ENCODE measurements around the gene FBXW8.
A peak's percentile ranks its signal among the peaks of the same experiment; 100 is the strongest.

Gene FBXW8

DNA sequence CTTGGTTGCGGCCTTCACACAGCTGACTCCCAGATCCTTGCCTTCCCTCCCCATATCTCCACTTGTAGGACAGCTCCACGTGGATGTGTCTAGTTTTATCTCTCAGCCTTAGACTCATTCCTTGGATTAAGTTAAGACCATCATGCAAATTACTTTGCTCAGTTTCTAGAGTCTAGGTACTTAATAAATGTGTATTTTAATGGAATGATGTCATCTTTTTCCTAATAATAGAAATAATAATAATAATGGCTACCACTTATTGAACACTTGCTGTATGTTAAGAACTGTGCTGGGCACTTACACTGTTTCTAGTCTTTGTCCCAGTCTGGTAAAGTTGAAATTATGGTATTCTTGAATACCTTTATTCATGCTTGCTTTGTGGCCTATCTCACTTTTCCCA lies 37.5 kb downstream of the FBXW8 start:
- no peak overlapping the region for H3K27ac ChIP-seq (replicated peaks; ENCODE audit: low read length)
- no peak overlapping the region for H4K91ac ChIP-seq (ENCODE audit: low read depth, low read length, poor library complexity)
- WGBS, 2 donors (ENCODE audit: extremely low coverage in 2 of 2, insufficient read length in 2 of 2, insufficient replicate concordance in 1 of 2) = no CpG with 5 or more reads among the region's 2 CpGs
- no peak for DNase-seq (ENCODE audit: low spot score)
- no peak overlapping the region for H3K18ac ChIP-seq (ENCODE audit: low read length)
- no peak overlapping the region for H3K4ac ChIP-seq (ENCODE audit: low read length)
- H3K4me1 ChIP-seq (ENCODE audit: control insufficient read depth in 2 of 2, insufficient read depth in 1 of 2, low read depth in 1 of 2, low read length in 2 of 2) = no peaks in the 10 kb centered on the region
- no peak overlapping the region for H3K14ac ChIP-seq (ENCODE audit: low read length)
- peaks cover 4 to 6% of the 10 kb centered on the region in 2 donors for H3K9me3 ChIP-seq (replicated peaks in 1 of 2; ENCODE audit: control insufficient read depth in 2 of 2, insufficient read depth in 1 of 2, low read depth in 1 of 2, low read length in 2 of 2)
- peaks cover 29 to 84% of the 10 kb centered on the region in 2 donors for H3K36me3 ChIP-seq (replicated peaks in 1 of 2; ENCODE audit: control insufficient read depth in 2 of 2, insufficient read depth in 2 of 2, low read length in 2 of 2)
- H3K23ac ChIP-seq (ENCODE audit: low read depth, low read length, poor library complexity) = no peak overlapping the region
- H3K27me3 ChIP-seq (ENCODE audit: control insufficient read depth in 3 of 3, insufficient read depth in 3 of 3, low read depth in 1 of 3, low read length in 3 of 3) = no peaks in the 10 kb centered on the region
- no peak overlapping the region for H3K9ac ChIP-seq (ENCODE audit: low read depth, low read length, poor library complexity)
- no peak overlapping the region for H2AFZ ChIP-seq (ENCODE audit: low read length)
- no peak overlapping the region for H2BK12ac ChIP-seq (ENCODE audit: low read length)
- no peak overlapping the region for H2BK120ac ChIP-seq (ENCODE audit: low read depth, low read length)
- no peaks in the 10 kb centered on the region for H3K79me1 ChIP-seq (ENCODE audit: low read depth, low read length)
- H2BK15ac ChIP-seq (ENCODE audit: low read length) = no peak overlapping the region
- H3K4me2 ChIP-seq (ENCODE audit: insufficient read depth, low read length, poor library complexity, severe bottlenecking) = no peak overlapping the region
- H2BK5ac ChIP-seq (ENCODE audit: low read length) = no peak overlapping the region
- no peak overlapping the region for H2AK5ac ChIP-seq (ENCODE audit: low read depth, low read length)
- H3K4me3 ChIP-seq (ENCODE audit: low read length in 2 of 2) = no peak overlapping the region
- H4K8ac ChIP-seq (ENCODE audit: low read depth, low read length) = no peak overlapping the region

DNA sequence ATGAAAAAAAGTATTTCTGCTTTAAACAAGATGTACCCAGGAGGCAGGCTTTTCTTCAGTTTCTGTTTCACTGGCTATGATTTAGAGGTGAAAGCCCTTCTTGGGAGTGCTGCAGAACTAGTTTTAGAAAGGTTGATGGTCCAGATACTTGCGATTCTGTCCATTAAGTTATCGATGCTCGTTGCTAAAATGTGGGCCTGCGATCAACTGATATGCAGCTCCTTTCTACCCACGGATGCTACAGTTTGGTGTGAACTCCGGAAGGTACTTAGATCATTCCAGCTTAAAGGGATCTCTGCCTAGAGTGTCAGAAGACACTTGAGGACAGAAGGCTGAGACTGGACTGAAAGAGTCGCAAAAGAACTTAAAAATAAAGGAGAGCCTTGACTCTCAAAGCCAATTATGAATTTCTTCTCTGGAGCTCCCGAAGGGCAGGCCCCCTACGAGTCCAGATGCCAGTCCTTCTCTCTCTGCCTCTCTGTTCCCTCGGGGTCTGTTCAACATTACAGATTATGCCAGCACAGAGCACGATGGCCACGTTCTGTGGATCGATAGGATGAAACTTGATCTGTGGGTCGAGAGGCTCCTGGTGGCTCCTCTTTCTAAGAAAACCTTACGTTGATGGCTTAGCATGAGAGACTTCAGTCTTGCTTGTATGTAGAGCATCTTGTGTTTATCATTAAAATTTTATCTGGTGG lies 40.0 kb downstream of the FBXW8 start:
- Histone ChIP-seq H2AK5ac (ENCODE audit: low read depth, low read length) (no peak overlapping the region), H3K14ac (ENCODE audit: low read length) (no peak overlapping the region), H3K9ac (ENCODE audit: low read depth, low read length, poor library complexity) (no peak overlapping the region), H2BK15ac (ENCODE audit: low read length) (no peak overlapping the region), H4K91ac (ENCODE audit: low read depth, low read length, poor library complexity) (no peak overlapping the region), H3K4me1 (ENCODE audit: control insufficient read depth in 2 of 2, insufficient read depth in 1 of 2, low read depth in 1 of 2, low read length in 2 of 2) (no peaks in the 10 kb centered on the region), H3K9me3 (replicated peaks in 1 of 2; ENCODE audit: control insufficient read depth in 2 of 2, insufficient read depth in 1 of 2, low read depth in 1 of 2, low read length in 2 of 2) (peaks cover 0 to 2% of the 10 kb centered on the region in 2 donors), H4K8ac (ENCODE audit: low read depth, low read length) (no peak overlapping the region), H3K27me3 (ENCODE audit: control insufficient read depth in 3 of 3, insufficient read depth in 3 of 3, low read depth in 1 of 3, low read length in 3 of 3) (no peaks in the 10 kb centered on the region), H3K23ac (ENCODE audit: low read depth, low read length, poor library complexity) (no peak overlapping the region), H3K18ac (ENCODE audit: low read length) (no peak overlapping the region), H3K79me1 (ENCODE audit: low read depth, low read length) (no peaks in the 10 kb centered on the region), H2BK5ac (ENCODE audit: low read length) (no peak overlapping the region), H3K4me3 (ENCODE audit: low read length in 2 of 2) (no peak overlapping the region), H3K27ac (replicated peaks; ENCODE audit: low read length) (no peak overlapping the region), H2BK12ac (ENCODE audit: low read length) (no peak overlapping the region), H2BK120ac (ENCODE audit: low read depth, low read length) (no peak overlapping the region), H3K4me2 (ENCODE audit: insufficient read depth, low read length, poor library complexity, severe bottlenecking) (no peak overlapping the region), H2AFZ (ENCODE audit: low read length) (no peak overlapping the region), H3K4ac (ENCODE audit: low read length) (no peak overlapping the region), H3K36me3 (replicated peaks in 1 of 2; ENCODE audit: control insufficient read depth in 2 of 2, insufficient read depth in 2 of 2, low read length in 2 of 2) (peaks cover 26 to 68% of the 10 kb centered on the region in 2 donors)
- DNase-seq (ENCODE audit: low spot score) = no peak
- no CpG with 5 or more reads among the region's 15 CpGs for whole genome bisulfite sequencing, 2 donors (ENCODE audit: extremely low coverage in 2 of 2, insufficient read length in 2 of 2, insufficient replicate concordance in 1 of 2)

DNA sequence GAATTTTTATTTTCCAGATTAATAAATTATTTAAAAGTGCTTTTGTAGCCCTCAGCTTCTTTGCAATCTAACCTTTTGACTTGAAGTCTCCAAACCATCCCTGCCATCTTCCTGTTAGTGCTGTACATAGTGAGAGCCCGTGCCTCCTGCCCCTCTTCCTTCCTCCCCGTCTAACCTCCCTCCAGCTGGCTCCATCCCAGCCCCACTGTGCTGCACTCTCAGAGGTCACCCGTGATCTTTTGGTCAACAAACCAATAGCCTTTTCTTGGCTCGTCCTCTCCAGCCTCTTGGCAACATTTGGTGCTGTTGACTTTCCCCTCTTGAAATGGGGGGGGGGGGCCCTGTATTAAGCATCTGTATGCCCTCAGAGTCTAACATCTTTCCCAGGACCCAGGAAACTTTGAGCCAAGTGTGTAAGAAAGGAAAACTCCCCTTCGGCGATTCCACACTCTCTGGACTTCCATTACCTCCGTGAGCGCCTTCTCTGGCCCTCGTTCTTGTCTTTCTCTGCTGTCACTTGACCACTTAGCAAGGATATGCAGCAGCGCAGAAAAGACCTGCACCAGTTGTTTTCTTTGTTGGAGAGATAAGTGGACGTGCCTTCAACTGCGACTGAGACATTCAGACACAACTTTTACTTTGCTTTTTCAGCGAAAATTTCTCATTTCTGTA lies 44.1 kb downstream of the FBXW8 start:
- H3K14ac ChIP-seq (ENCODE audit: low read length) = no peak overlapping the region
- no peak for DNase-seq (ENCODE audit: low spot score)
- peaks cover 5 to 36% of the 10 kb centered on the region in 2 donors for H3K36me3 ChIP-seq (replicated peaks in 1 of 2; ENCODE audit: control insufficient read depth in 2 of 2, insufficient read depth in 2 of 2, low read length in 2 of 2)
- no peak overlapping the region for H4K8ac ChIP-seq (ENCODE audit: low read depth, low read length)
- no CpG with 5 or more reads among the region's 13 CpGs for WGBS, 2 donors (ENCODE audit: extremely low coverage in 2 of 2, insufficient read length in 2 of 2, insufficient replicate concordance in 1 of 2)
- no peak overlapping the region for H3K4ac ChIP-seq (ENCODE audit: low read length)
- peak overlapping the region; percentile 47 for H2BK5ac ChIP-seq (ENCODE audit: low read length)
- H3K18ac ChIP-seq (ENCODE audit: low read length) = no peak overlapping the region
- no peak overlapping the region for H2AFZ ChIP-seq (ENCODE audit: low read length)
- H3K4me2 ChIP-seq (ENCODE audit: insufficient read depth, low read length, poor library complexity, severe bottlenecking) = no peak overlapping the region
- H3K27me3 ChIP-seq (ENCODE audit: control insufficient read depth in 3 of 3, insufficient read depth in 3 of 3, low read depth in 1 of 3, low read length in 3 of 3) = no peaks in the 10 kb centered on the region
- H4K91ac ChIP-seq (ENCODE audit: low read depth, low read length, poor library complexity) = no peak overlapping the region
- H3K23ac ChIP-seq (ENCODE audit: low read depth, low read length, poor library complexity) = no peak overlapping the region
- no peak overlapping the region for H2BK12ac ChIP-seq (ENCODE audit: low read length)
- H2AK5ac ChIP-seq (ENCODE audit: low read depth, low read length) = no peak overlapping the region
- peaks cover 0 to 3% of the 10 kb centered on the region in 2 donors for H3K4me1 ChIP-seq (ENCODE audit: control insufficient read depth in 2 of 2, insufficient read depth in 1 of 2, low read depth in 1 of 2, low read length in 2 of 2)
- H3K9me3 ChIP-seq (replicated peaks in 1 of 2; ENCODE audit: control insufficient read depth in 2 of 2, insufficient read depth in 1 of 2, low read depth in 1 of 2, low read length in 2 of 2) = peaks cover 0 to 2% of the 10 kb centered on the region in 2 donors
- peak overlapping the region in 1 of 2 donors; percentile 64 for H3K4me3 ChIP-seq (ENCODE audit: low read length in 2 of 2)
- no peak overlapping the region for H2BK120ac ChIP-seq (ENCODE audit: low read depth, low read length)
- H3K9ac ChIP-seq (ENCODE audit: low read depth, low read length, poor library complexity) = no peak overlapping the region
- H3K27ac ChIP-seq (replicated peaks; ENCODE audit: low read length) = no peak overlapping the region
- no peak overlapping the region for H2BK15ac ChIP-seq (ENCODE audit: low read length)
- H3K79me1 ChIP-seq (ENCODE audit: low read depth, low read length) = no peaks in the 10 kb centered on the region

DNA sequence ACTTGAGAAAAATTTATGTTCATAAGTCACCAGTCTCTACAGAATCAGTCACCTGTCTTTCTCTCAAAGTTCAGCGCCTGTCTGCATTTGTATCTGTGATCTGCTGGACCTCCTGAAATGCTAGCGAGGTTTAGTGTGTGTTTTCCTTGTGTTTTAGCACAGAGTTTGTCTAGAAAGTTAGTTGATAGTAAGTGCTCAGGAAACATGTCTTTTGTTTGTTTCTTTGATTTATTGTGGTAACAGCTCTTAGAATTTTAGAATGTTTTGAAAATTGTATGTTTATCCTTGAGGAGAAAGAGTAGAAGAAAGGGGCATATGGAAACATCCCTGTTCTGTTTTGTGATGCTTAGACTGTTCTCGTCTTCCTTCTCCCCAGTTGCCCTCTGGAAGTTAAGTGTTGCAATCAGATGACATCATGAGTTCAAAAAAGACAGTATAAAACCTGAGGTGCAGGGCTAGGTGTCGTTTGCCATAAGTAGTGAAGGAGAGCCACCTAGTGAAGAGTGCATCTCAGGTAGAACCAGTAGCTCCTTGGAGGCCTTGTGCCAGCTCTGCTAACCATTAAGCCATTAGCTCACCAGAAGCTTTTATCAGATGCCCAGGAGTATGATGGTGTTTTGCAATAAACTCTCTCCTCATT lies 44.8 kb downstream of the FBXW8 start:
- Histone ChIP-seq H3K4me2 (ENCODE audit: insufficient read depth, low read length, poor library complexity, severe bottlenecking) (no peak overlapping the region), H2AFZ (ENCODE audit: low read length) (no peak overlapping the region), H3K4me1 (ENCODE audit: control insufficient read depth in 2 of 2, insufficient read depth in 1 of 2, low read depth in 1 of 2, low read length in 2 of 2) (peaks cover 0 to 5% of the 10 kb centered on the region in 2 donors), H3K9me3 (replicated peaks in 1 of 2; ENCODE audit: control insufficient read depth in 2 of 2, insufficient read depth in 1 of 2, low read depth in 1 of 2, low read length in 2 of 2) (peaks cover 0 to 2% of the 10 kb centered on the region in 2 donors), H3K4ac (ENCODE audit: low read length) (no peak overlapping the region), H2BK5ac (ENCODE audit: low read length) (no peak overlapping the region), H3K14ac (ENCODE audit: low read length) (no peak overlapping the region), H3K27ac (replicated peaks; ENCODE audit: low read length) (no peak overlapping the region), H3K36me3 (replicated peaks in 1 of 2; ENCODE audit: control insufficient read depth in 2 of 2, insufficient read depth in 2 of 2, low read length in 2 of 2) (peaks cover 5 to 34% of the 10 kb centered on the region in 2 donors), H2BK120ac (ENCODE audit: low read depth, low read length) (no peak overlapping the region), H3K23ac (ENCODE audit: low read depth, low read length, poor library complexity) (no peak overlapping the region), H3K27me3 (ENCODE audit: control insufficient read depth in 3 of 3, insufficient read depth in 3 of 3, low read depth in 1 of 3, low read length in 3 of 3) (no peaks in the 10 kb centered on the region), H3K79me1 (ENCODE audit: low read depth, low read length) (no peaks in the 10 kb centered on the region), H3K9ac (ENCODE audit: low read depth, low read length, poor library complexity) (no peak overlapping the region), H4K91ac (ENCODE audit: low read depth, low read length, poor library complexity) (no peak overlapping the region), H2AK5ac (ENCODE audit: low read depth, low read length) (no peak overlapping the region), H4K8ac (ENCODE audit: low read depth, low read length) (no peak overlapping the region), H2BK12ac (ENCODE audit: low read length) (no peak overlapping the region), H3K18ac (ENCODE audit: low read length) (no peak overlapping the region), H3K4me3 (ENCODE audit: low read length in 2 of 2) (no peak overlapping the region), H2BK15ac (ENCODE audit: low read length) (no peak overlapping the region)
- WGBS, 2 donors (ENCODE audit: extremely low coverage in 2 of 2, insufficient read length in 2 of 2, insufficient replicate concordance in 1 of 2) = no CpG with 5 or more reads among the region's 4 CpGs
- DNase-seq (ENCODE audit: low spot score) = no peak

All from neuronal stem cell (in vitro differentiated cells).